A549 treated with DMSO at 1 μM for 4 hours (cell line): Measurements from ENCODE around the gene SLC25A52. TPM values are rescaled to one million over a fixed set of nuclear protein-coding genes. Genes with fewer than 3 reads are reported as not detected.

Experiments used
- total RNA-seq: library from RNA; stranded (reverse); fragments of 200-300 nt; extraction: Qiagen RNA extraction; gene quantifications from 5 replicates; pipeline ENCODE4 v1.2.3, GENCODE V29; 2022; ENCODE audit warnings: low read depth

Gene SLC25A52, protein sequence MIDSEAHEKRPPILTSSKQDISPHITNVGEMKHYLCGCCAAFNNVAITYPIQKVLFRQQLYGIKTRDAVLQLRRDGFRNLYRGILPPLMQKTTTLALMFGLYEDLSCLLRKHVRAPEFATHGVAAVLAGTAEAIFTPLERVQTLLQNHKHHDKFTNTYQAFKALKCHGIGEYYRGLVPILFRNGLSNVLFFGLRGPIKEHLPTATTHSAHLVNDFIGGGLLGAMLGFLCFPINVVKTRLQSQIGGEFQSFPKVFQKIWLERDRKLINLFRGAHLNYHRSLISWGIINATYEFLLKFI
- not detected in 5 replicates for total RNA-seq

DNA sequence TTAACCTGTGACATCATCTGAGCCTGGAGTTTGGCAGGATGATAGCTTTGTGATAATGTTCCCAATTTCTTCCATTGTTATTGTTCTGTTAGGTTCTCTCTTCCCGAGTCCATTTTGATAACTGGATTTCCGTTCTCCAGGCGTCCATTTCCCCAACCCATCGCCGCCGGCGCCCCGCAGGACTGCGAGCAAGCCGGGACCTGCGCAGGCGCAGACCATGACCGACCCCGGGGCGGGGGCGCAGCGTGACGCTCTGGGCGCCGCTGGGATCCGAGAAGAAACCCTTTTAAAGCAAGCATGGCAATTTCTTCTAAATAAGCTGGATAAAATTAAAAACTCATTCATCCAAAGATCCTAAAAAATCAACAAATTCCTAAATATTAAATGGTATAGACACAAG lies at the start of gene SLC25A52:
Gene SLC25A52 (minus strand): TSS at position 186 of the 400 bp plus-strand sequence. CDS start 219 bp downstream, outside the sequence.

Other genes starting within 250 kb of the SLC25A52 start
- 0.16 to 0.41 TPM in 2 of 5 replicates, not detected in the others for gene TTR, start 169.0 kb downstream of the SLC25A52 start, total RNA-seq
- 7.2 to 9.8 TPM (median 9.5 TPM) in 5 replicates for gene B4GALT6, start 76.3 kb downstream of the SLC25A52 start, total RNA-seq
- 12.1 to 17.2 TPM (median 14.2 TPM) in 5 replicates for gene TRAPPC8, start 182.2 kb upstream of the SLC25A52 start, total RNA-seq